GM12872 (cell line): ENCODE data around the gene SENP6.

Experiments used
- CTCF ChIP-seq: IDR thresholded peaks from 3 replicates; pipeline ENCODE4 v1.5.1; 2011; ENCODE audit warnings: low read depth, mild to moderate bottlenecking, low read length, moderate library complexity; ENCODE audit not compliant: insufficient read depth

Gene SENP6

DNA sequence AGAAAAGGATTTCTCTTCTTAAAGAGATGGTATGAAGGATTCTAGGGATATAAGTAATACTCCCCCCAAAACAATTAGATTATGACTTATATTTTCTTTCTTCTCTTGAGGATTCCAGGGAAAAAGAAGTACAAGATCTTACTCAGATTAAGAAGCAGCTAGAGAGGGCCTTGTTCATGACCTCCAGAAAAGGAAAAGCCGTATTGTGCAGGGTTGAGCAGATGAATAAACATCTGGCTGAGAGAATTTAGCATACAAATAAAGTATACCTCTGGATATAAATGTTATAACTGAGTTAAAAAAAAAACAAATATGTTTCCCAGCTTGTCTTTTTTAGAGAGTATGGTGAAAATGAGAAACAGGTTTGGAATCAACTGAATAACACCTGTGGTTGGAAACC lies 158.6 kb downstream of the SENP6 start:
- TF ChIP-seq CTCF: no peak

DNA sequence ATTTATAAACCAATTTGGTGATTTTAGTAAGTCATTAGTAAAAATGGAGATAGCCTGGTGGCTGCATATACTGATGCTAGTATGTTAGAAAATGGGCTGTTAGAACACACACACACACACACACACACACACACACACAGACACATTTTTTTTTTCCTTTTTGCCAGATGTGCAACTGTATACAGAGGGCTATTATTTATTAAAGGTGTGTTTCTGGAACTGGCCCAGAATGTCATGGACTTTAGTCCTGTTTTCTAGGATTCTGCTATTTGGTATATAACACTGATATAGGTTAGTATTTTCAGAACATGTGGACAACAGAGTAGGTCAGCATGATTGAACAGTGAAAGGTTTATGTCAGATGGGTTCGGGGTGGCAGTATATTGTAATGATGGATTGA lies 159.8 kb downstream of the SENP6 start:
- TF ChIP-seq CTCF: no peak

- TF ChIP-seq CTCF: no peak
Measured at GRCh38 chr6:75762063-75762462, 160.4 kb downstream of the SENP6 start.

- no peak for TF ChIP-seq CTCF
Measured at GRCh38 chr6:75766387-75766786, 164.7 kb downstream of the SENP6 start.
